ENCODE measurements around the gene LORICRIN. TPM values are rescaled to one million over a fixed set of nuclear protein-coding genes. Genes with fewer than 3 reads are reported as not detected.

The LORICRIN gene
- total RNA-seq, 1 donor from 2014 or later, result not detected

DNA sequence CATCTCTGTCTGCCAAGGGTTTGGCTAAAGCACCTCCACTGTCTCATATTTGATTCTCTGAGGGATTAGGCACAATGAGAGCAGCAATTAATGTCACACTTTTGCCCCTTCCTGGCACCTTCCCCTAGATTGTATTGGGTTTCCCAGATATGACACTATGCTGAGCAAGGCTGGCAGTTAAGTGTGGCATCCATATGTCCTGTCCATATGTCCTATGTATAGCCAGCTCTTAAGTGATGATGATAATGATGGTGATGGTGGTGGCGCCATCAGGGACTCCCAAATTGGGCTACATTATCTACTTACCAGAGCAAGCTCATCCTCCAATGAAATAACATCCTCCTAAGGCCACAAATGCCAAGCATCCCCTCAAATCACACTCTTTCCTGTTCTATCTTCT is 13.5 kb upstream of the LORICRIN start:
- DNase-seq (ENCODE audit: missing footprints) (no peak), ATAC-seq (no peak)
- intact Hi-C loops (cut with DNase I), result no loop called here

DNA sequence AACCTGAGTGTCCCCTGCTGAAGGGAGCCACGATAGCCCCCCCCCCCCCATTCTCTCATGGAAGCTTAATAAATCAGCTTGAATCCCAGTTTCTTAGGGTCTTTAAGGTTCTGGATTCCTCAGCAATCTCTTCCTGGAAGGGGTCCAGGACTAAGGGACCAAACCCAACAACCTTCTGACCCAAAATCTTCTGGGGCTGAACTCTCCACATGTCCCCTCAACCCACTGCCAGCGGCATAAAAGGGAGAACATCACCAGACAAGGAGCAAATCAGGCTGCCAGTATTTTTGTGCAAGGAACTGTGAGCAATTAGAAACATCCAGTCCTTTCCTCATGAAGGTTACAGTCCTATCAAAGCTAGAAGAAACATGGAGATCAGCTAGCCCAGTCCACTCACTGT is 12.7 kb upstream of the LORICRIN start:
- ATAC-seq (no peak), DNase-seq (ENCODE audit: missing footprints) (no peak)
- intact Hi-C loops (cut with DNase I), result no loop called here

DNA sequence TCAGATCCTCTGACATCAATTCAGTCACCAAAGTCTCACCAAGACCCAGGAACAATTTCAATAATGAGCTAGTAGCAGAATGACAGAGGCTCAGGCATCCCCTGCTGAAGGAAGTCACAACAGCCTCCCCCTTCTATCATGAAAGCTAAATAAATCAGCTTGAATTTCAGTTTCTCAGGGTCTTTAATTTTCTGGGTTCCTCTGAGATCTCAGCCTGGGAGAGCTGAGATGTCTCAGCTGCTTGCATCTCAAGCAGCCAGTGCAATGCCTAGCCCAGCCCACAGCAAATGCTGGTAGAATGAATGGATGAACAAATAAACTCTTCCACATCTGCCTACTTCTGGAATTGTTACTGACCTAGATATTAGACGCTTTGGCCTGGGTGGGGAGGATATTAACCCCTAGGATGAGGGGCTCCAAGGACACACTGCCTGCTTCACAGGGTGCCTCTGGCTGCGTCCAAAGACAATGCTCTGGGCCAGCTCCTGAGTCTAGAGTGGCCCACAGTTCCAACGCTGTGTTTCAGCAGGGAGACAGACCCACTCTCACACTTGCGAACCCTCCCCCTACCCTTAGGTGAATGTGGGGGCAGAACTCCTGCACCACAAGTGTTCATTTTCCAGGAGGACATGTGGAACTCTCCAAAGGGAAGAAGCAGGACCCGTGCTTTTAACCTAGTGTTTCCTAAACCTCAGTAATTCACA is 11.2 kb upstream of the LORICRIN start:
- intact Hi-C loops (cut with DNase I), result no loop called here
- ATAC-seq (no peak), DNase-seq (ENCODE audit: missing footprints) (no peak)

DNA sequence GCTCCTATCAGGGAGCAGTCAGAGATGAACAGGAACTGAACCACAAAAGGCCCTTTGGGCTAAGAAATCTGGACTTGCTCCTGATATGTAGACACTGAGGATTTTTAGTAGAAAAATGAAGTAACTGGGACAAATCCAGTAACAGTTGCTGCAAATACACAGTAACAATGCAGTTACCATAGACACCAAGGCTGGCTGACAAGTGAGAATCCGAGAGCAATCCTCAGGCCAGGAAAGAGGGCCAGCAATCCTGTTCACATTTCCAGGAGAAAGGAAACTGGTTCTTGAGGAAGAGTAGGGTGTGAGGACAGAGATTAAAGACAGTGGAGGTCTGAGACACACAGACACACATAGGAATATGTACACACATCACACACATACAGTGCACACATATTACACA is 9.3 kb upstream of the LORICRIN start:
- no peak for ATAC-seq
- intact Hi-C loops (cut with DNase I), result no loop called here
- DNase-seq (ENCODE audit: missing footprints), result no peak

DNA sequence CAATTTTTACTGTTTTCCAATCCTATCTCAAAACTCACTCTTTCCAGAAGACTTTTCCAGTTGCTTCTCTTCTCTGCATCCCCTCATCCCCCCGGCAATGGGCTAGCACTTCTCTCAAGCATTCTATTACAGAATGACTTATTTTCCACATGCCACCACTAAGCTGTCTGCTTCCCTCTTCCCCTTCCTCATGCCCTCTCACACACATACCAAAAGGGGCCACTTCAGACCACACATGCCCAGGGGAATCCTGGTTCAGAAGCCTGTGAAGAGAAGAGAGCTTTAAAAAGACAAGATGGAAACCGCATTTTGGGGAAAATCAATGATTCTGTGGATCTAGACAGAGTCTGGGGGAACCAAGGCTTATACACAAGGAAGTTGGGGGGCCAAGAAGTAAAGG is 8.4 kb upstream of the LORICRIN start:
- intact Hi-C loops (cut with DNase I), result no loop called here
- DNase-seq (ENCODE audit: missing footprints) (no peak), ATAC-seq (no peak)

DNA sequence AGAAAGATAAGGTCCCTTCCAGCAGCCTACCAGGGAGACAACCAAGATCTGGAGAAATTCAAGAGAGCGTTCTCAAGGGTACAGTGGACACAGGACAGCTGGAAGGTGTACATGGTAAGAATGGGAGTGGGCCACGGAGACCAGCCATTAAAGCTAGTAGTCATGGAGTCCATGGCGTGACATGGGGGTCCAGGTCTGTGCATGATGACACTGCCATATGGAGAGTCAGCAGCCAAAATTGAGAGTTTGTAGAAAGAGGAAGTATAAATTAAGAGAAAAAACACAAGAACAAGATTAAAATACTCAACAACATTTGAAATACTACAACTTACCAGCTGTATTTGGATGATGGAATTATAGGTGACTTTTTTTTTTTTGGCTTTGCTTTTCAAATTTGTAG is 7.9 kb upstream of the LORICRIN start:
- intact Hi-C loops (cut with DNase I), result no loop called here
- DNase-seq (ENCODE audit: missing footprints) (no peak), ATAC-seq (no peak)

DNA sequence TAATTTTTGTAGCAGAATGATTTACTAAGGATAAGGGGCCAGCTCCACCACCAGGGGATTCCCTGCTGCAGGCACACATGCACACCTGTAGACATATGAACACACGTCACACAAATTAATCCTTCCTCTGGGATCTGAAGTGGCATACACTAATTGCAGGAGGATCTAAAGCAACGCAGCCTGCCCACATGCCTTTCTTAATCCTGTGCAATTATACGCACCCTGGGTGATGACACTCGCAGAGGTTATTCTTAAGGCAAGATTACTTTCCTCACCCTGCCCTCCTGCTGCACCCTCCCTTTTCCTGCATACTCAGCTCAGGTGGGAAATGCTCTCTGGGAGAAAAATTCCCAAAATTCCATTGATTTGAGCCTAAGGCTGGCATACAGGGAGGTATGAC is 7.5 kb upstream of the LORICRIN start:
- ATAC-seq (no peak), DNase-seq (ENCODE audit: missing footprints) (no peak)
- intact Hi-C loops (cut with DNase I), result no loop called here

DNA sequence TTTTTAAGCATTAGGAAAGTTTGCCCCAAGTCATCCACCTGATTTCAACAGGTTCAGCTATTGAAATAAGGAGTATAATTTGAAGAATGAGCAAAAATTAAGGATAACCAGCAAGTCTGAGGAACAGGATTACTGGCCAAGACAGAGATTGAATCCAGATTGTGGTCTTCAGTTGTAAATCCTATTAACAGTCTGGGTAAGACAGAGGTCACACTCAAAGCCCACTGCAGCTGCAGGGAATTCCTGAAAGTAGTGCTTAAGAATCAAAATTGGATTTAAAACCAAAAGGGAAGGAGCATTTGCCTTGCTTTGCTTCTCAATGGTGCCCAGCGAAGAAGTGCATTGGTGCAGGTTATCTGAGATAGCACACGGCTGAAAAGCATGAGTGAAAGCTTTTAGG is 6.4 kb upstream of the LORICRIN start:
- ATAC-seq (no peak), DNase-seq (ENCODE audit: missing footprints) (no peak)
- intact Hi-C loops (cut with DNase I), result no loop called here

DNA sequence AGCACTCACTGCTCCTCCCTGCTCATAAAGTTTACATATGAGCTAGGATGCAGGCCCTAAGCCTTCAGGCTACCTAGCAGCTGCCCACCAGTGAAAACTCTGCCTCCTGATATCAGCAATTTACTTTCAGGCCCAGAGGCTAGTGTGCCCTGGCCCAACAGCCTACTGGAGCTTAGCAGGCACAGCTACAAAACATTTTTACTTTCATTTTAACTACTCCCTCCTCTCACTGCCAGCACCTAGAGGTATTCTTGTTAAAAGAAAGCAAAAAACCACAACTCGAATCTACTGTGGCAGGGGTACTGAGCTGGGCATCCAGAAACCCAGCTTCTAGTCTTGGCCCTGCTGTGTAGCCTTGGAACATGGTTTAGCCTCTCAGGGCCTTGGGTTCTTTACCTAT is 5.8 kb upstream of the LORICRIN start:
- ATAC-seq (no peak), DNase-seq (ENCODE audit: missing footprints) (no peak)
- intact Hi-C loops (cut with DNase I), result no loop called here

DNA sequence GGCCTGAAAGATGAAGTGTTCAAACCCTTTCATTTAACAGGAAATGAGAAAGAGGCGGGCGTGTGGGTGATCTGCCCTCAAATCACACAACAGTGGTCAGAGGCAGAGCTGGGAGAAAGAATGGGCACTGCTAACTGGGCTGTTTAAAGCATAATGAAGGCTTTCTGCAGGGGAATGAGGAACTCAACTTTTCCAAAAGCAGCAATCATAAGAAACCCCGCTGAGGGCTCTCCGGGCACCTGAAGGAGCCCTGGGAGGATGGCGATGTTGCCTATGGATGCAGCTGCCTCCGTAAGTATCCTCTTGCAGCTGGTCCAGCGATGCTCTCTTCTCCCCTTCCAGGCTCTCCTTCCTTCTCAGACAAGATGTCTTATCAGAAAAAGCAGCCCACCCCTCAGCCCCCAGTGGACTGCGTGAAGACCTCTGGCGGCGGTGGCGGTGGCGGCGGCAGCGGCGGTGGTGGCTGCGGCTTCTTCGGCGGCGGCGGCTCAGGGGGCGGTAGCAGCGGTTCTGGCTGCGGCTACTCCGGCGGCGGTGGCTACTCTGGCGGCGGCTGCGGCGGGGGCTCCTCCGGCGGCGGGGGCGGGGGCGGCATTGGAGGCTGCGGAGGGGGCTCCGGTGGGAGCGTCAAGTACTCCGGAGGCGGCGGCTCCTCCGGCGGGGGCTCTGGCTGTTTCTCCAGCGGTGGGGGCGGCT is 1.2 kb downstream of the LORICRIN start:
- DNase-seq (ENCODE audit: missing footprints), result no peak
- intact Hi-C loops (cut with DNase I), result no loop called here
- ATAC-seq, result no peak

DNA sequence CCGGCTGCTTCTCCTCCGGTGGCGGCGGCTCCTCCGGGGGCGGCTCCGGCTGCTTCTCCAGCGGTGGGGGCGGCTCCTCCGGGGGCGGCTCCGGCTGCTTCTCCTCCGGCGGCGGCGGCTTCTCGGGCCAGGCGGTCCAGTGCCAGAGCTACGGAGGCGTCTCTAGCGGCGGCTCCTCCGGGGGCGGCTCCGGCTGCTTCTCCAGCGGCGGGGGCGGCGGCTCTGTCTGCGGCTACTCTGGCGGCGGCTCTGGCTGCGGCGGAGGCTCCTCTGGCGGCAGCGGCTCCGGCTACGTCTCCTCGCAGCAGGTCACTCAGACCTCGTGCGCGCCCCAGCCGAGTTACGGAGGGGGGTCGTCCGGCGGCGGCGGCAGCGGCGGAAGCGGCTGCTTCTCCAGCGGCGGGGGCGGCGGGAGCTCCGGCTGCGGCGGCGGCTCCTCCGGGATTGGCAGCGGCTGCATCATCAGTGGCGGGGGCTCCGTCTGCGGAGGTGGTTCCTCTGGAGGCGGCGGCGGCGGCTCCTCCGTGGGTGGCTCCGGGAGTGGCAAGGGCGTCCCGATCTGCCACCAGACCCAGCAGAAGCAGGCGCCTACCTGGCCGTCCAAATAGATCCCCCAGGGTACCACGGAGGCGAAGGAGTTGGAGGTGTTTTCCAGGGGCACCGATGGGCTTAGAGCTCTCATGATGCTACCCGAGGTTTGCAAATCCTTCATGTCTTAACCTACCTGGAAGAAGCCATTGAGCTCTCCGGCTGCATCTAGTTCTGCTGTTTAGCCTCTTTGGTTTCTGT is 2.0 kb downstream of the LORICRIN start:
- ATAC-seq, result peak; percentile 71
- intact Hi-C loops (cut with DNase I), result no loop called here
- DNase-seq (ENCODE audit: missing footprints), result peak; percentile 54

DNA sequence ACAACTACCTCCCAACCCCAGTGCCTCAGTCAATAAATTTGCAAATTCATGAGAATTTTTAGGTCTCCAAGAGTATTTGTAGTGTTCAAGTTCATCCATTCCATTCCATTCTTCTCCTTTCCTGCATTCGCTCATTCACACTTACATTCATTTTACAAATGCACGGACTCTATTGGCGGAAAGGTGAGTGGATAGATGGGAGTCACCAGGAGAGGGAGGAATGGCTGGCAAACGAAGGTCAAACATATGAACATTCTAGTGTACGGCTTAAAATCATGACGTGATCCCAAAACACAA is 2.5 kb downstream of the LORICRIN start:
- intact Hi-C loops (cut with DNase I), result no loop called here
- ATAC-seq, result no peak
- no peak for DNase-seq (ENCODE audit: missing footprints)

DNA sequence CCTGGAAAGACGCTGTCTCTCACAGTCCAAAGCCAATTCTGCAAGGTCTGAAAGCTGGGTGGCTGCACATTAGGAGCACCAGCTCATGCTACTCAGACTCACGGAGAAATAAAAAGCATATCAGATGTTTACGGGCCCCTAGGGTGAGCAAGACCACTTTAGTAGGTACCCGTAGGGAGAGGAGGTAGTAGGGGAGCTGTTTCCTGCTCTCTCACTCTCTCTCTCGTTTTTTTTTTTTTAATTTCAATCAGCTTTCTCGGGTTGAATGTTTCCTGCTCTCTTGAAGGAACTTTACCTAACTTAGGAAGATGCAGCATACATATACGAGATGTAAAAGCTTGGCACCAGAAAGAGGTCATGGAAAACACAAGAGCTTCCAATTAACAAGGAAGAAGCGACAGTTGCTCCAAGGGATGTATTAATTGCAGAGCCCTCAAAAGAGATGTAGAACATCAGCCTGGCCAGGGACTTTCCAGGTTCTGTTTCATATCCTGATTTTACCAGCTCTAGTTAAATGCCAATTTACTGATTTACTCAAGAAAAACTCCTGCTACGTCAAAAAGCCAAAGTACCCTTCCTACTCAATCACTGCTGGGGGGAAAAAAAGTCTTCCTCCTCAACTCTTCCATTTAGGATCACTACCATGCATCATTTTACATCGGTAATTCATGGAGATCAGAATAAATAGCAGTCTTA is 3.1 kb downstream of the LORICRIN start:
- ATAC-seq, result no peak
- intact Hi-C loops (cut with DNase I), result no loop called here

DNA sequence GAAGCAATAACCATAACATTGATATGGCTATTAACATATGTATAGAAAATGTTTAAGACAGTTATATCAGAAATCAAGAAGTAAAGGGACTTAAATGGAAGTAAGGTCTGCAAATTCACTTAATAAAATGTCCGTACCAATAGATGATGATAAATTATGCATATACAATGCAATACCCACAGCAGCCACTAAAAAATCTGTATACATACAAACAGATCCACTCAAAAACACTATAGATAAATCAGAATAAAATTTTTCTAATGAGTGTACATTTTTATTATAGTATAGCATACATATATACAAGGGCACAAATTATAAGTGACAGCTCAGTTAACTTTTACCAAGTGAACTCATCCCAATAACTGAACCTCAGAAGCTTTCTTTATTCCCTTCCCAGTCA is 6.0 kb downstream of the LORICRIN start:
- DNase-seq (ENCODE audit: missing footprints), result no peak
- intact Hi-C loops (cut with DNase I), result no loop called here
- no peak for ATAC-seq

More for the DNA sequence above, 3.1 kb downstream of the LORICRIN start:
- no peak for DNase-seq (ENCODE audit: missing footprints)

DNA sequence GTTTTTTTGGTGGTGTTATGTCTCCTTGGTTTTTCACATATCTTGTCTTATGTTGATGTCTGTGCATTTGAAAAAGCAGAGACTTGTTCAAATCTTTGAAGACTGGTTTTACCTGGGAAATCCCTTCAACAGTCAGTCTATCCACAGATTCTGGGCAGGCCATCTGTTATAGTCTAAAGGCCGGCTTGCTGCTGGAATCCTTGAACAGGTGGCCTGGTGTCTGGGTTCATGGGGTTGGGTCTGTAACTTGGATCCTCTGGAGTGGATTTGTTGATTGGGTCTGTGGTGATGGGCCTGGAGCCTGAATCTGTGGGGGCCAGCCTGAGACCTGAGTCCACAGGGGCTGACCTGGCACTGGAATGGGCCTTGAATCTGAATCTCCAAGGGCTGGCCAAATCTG is 12.2 kb downstream of the LORICRIN start:
- ATAC-seq (no peak), DNase-seq (ENCODE audit: missing footprints) (no peak)
- intact Hi-C loops (cut with DNase I), result no loop called here

DNA sequence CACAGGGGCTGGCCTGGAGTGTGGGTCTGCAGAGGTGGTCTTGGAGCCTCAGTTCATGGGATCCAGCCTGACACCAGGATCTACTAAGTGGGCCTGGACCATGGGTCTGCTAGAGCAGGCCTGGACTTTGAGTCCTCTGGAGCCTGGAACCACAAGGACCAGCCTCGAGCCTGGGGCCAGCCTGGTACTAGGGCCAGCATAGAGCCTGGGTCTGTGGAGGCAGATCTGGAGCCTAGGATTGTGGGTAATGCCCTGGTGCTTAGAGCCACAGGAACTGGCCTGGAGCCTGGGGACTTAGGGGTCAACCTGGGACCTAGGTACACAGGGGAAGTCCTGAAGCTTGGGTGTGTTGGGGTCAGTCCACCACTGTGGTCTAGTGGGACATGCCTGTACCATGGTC is 12.7 kb downstream of the LORICRIN start:
- intact Hi-C loops (cut with DNase I), result no loop called here
- ATAC-seq (no peak), DNase-seq (ENCODE audit: missing footprints) (no peak)

DNA sequence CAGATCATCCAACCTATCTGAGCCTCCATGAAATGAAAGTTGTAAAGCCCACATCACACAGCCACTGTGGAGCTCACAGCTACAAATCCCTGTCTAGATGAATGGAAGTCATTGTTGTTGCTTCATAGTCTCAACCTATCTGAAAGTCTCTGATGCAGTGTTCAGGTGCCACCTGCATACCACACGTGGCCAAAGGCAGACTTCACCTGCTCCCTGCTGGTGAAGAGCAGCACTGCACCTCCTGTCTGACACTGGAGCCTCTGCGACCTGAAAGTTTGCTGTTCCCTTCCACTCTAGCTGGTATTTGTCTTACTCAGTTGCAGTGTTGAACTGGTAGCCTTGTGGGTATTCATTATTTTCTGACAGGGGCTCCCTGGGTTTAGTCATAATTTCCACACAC is 18.4 kb downstream of the LORICRIN start:
- intact Hi-C loops (cut with DNase I), result no loop called here
- no peak for DNase-seq (ENCODE audit: missing footprints)
- no peak for ATAC-seq

DNA sequence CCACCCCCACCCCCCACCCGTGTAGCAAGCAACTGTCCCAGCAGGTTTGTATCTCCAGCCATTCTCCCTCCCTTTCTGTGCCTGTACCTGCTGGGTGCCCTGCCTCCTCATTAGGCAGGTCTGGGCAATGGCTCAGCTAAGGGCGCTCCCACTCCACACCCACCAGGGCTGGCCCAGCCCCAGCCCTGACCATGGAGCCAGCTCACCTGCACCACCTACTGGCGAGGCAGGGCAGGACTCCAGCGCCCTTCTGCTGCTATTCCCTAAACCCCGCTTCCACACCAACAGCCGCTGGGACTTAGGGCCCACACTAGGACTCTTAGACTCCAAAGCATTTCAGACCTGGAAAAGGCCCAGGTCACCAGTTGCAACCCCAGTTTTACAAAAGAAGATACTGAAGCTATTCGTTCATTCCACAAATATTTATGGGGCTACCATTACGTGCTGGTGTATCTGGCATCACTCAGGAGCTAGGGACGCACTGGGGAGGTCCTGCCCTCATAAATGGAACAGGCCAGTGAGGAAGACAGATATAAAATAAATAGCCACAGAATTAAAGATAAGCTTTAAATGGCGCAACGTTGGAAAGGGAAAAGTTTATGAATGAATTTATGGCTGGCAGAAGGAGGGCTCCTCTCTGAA is 29.3 kb downstream of the LORICRIN start:
- no peak for DNase-seq (ENCODE audit: missing footprints)
- no peak for ATAC-seq
- intact Hi-C loops (cut with DNase I), result no loop called here

DNA sequence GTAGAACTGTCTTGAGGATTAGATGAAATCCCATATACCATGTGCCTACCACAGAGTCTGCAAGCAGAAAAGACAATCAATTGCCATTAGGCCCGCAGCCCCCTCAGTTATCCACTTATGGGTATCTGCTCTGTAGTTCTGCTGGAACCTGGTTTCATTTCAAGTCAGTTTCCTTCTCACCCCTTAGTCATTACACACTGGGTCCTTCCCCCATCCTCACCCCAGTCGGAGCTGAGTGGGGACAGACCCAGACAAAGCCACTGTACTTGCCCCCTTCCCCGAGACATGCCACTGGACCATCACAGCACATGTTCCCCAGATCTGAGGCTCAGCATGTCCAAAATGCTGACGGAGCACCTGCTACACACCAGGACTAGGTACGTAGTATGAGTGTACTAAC is 32.0 kb downstream of the LORICRIN start:
- ATAC-seq (no peak), DNase-seq (ENCODE audit: missing footprints) (no peak)
- intact Hi-C loops (cut with DNase I), result no loop called here

All from Right ventricle myocardium inferior (tissue), 1 donor.